ENCODE data around the gene DYRK1B.
A peak's percentile ranks its signal among the peaks of the same experiment; 100 is the strongest.

Gene DYRK1B

DNA sequence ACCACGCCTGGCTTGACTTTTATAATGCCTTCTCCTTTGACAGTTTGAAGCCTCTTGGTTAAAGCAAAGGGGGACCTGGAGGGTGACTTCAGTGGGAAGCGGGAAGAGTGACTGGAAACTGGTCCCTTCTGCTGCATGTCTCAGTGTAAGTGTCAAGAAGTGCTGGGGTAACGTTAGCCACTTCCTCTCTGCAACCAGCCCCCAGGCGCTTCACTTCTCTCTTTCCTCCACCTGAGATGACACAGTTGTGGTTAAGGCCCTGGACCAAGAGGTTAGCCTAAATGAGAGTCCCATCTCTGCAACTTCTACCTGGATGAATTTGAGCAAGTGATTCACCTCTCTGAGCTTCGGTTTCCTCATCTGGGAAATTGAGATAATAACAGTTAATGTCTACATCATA is 39.0 kb downstream of the DYRK1B start:
- no peaks in the 10 kb centered on the region for H3K36me3 Mint-ChIP-seq (ENCODE audit: low read depth)
- H3K4me3 Mint-ChIP-seq = no peak overlapping the region
- H3K9me3 Mint-ChIP-seq = no peaks in the 10 kb centered on the region
- peaks cover 8% of the 10 kb centered on the region for H3K4me1 Mint-ChIP-seq (ENCODE audit: low read depth)
- no peak for DNase-seq
- H3K27me3 Mint-ChIP-seq = peaks cover 7% of the 10 kb centered on the region
- no peak overlapping the region for H3K27ac Mint-ChIP-seq

GRCh38 chr19:39792999-39793546 is 40.9 kb downstream of the DYRK1B start:
- Mint-ChIP-seq H3K36me3 (ENCODE audit: low read depth) (no peaks in the 10 kb centered on the region), H3K4me1 (ENCODE audit: low read depth) (peaks cover 8% of the 10 kb centered on the region), H3K9me3 (peaks cover 6% of the 10 kb centered on the region), H3K27ac (no peak overlapping the region), H3K27me3 (peaks cover 7% of the 10 kb centered on the region), H3K4me3 (peak overlapping the region; percentile 77)
- DNase-seq = peak; percentile 86

DNA sequence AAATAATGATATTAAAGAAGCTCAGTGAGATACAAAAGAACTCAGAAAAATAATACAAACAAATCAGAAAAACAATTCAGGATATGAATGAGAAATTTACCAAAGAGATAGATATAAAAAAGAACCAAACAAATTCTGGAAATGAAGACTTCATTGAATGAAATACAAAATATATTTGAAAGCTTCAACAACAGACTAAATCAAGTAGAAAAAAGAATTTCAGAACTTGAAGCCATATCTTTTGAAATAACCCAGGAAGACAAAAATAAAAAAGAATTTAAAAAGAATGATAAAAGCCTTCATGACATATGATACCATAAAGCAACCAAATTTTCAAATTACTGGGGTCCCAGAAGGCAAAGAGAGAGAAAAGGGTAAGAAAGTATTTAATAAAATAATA is 45.7 kb downstream of the DYRK1B start:
- peaks cover 2% of the 10 kb centered on the region for H3K4me1 Mint-ChIP-seq (ENCODE audit: low read depth)
- no peaks in the 10 kb centered on the region for H3K36me3 Mint-ChIP-seq (ENCODE audit: low read depth)

DNA sequence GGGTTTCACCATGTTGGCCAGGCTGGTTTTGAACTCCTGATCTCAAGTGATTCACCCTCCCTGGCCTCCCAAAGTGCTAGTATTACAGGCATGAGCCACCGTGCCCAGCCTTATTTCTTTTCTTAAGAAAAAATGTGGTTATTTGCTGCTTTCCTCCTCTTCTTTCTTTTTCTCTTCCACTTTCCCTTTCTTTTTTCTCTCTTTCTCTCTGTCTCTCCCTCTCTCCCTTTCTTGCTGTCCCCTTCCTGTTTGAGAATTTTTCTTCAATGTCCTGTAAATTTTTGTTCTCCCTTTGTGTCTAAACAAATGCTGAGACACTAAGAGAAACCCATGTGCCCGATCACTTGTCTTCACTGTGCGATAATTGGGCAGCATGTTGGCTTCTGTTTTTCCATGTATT is 53.1 kb downstream of the DYRK1B start:
- H3K4me3 Mint-ChIP-seq = no peak overlapping the region
- no peak for DNase-seq
- H3K9me3 Mint-ChIP-seq = no peaks in the 10 kb centered on the region
- H3K4me1 Mint-ChIP-seq (ENCODE audit: low read depth) = peaks cover 3% of the 10 kb centered on the region
- H3K27me3 Mint-ChIP-seq = peaks cover 38% of the 10 kb centered on the region
- no peak overlapping the region for H3K27ac Mint-ChIP-seq
- H3K36me3 Mint-ChIP-seq (ENCODE audit: low read depth) = no peaks in the 10 kb centered on the region

More for the DNA sequence above, 45.7 kb downstream of the DYRK1B start:
- H3K9me3 Mint-ChIP-seq = peaks cover 11% of the 10 kb centered on the region
- no peak overlapping the region for H3K4me3 Mint-ChIP-seq
- H3K27me3 Mint-ChIP-seq = peaks cover 28% of the 10 kb centered on the region
- no peak for DNase-seq
- H3K27ac Mint-ChIP-seq = no peak overlapping the region

DNA sequence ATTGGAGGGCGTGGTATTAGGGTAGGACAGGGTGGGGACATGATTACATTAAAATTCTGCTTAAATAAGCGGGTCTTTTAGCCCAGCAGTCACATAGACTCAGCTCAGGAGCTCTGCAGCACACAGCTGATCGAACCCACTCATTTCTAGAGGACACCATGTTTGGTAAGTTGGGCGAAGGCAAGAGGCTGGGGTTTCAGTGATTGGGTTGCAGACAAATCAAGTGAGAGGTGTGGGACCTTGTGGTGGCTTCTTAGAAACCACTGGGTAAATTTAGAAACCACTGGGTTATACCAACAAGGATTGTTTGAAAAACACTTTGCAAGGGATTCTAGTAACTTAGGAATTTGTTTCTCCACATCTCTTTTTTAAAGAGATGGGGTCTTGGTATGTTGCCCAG is 55.2 kb downstream of the DYRK1B start, which contains the start of gene LEUTX:
TSS of gene LEUTX (plus strand) at position 92 of the 400 bp plus-strand sequence. CDS start at position 159, 67 bp downstream.
- Mint-ChIP-seq H3K4me1 (ENCODE audit: low read depth) (peaks cover 3% of the 10 kb centered on the region), H3K27ac (no peak within 1 kb of the TSS), H3K27me3 (peaks cover 20% of the 10 kb centered on the region), H3K9me3 (no peaks in the 10 kb centered on the region), H3K4me3 (no peak within 1 kb of the TSS), H3K36me3 (ENCODE audit: low read depth) (no peaks in the 10 kb centered on the region)
- no peak for DNase-seq
